Fibroblast of peridontal ligament (primary cell): ENCODE data around the gene SYMPK.

Source experiments
- DNase-seq: peaks from one replicate; pipeline ENCODE4 v3.0.0-alpha.2; 2010; ENCODE audit errors: extremely low read depth

SYMPK gene

GRCh38 chr19:45825263-45825605, 37.7 kb downstream of the SYMPK start:
- no peak for DNase-seq

- DNase-seq = no peak
These were observed 38.2 kb downstream of the SYMPK start for GRCh38 chr19:45824531-45825262.

DNA sequence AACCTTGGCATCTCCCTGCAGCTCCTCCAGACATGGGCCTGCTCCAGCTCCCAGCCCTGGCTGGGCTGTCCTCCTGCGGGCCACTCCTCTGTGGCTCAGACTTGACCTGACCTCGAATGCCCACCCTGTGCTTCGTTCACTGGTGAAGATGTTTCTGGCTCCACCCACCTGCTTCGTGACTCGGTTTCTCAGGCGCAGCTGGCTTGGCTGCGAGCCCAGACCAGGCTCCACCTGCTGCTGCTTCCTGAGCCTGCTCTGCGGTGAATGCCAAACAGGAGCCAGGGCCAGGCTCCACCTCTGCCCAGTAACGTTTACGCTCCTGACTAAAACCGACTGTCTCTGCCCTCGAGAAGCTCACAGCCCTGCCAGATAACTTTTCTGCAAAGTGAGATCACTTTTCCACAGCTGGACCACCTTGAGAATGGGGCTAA, 38.9 kb downstream of the SYMPK start:
- no peak for DNase-seq

- no peak for DNase-seq
These were observed 39.8 kb downstream of the SYMPK start for GRCh38 chr19:45823182-45823581.

- DNase-seq = no peak
These were observed 40.2 kb downstream of the SYMPK start for GRCh38 chr19:45822716-45823115.

- DNase-seq = no peak
These were observed 41.4 kb downstream of the SYMPK start for GRCh38 chr19:45821570-45821969.

GRCh38 chr19:45821103-45821521, 41.8 kb downstream of the SYMPK start:
- DNase-seq = no peak

- no peak for DNase-seq
These were observed 42.4 kb downstream of the SYMPK start for GRCh38 chr19:45820413-45821102.

DNA sequence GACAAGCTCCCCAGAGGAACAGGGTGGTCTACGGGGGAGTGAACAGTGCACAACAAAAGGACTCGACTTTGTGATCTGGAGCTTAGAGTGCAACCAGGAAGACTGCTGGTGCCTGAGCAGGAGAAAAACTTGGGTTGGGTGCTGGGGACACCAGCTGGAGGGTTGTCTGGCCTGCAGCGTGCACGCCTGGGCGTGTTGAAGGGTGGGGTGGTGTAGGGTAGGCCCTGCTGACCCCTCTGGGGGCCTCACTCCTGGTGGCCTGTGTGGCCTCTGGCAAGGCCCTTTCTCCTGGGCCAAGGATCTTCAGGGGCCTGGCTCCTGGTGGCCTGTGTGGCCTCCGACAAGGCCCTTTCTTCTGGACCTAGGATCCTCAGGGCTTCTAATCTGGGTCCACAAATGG, 43.2 kb downstream of the SYMPK start:
- DNase-seq = no peak

- DNase-seq = no peak
These were observed 45.1 kb downstream of the SYMPK start for GRCh38 chr19:45817725-45818301.

GRCh38 chr19:45817010-45817724, 45.8 kb downstream of the SYMPK start:
- DNase-seq = peak; percentile 94

DNA sequence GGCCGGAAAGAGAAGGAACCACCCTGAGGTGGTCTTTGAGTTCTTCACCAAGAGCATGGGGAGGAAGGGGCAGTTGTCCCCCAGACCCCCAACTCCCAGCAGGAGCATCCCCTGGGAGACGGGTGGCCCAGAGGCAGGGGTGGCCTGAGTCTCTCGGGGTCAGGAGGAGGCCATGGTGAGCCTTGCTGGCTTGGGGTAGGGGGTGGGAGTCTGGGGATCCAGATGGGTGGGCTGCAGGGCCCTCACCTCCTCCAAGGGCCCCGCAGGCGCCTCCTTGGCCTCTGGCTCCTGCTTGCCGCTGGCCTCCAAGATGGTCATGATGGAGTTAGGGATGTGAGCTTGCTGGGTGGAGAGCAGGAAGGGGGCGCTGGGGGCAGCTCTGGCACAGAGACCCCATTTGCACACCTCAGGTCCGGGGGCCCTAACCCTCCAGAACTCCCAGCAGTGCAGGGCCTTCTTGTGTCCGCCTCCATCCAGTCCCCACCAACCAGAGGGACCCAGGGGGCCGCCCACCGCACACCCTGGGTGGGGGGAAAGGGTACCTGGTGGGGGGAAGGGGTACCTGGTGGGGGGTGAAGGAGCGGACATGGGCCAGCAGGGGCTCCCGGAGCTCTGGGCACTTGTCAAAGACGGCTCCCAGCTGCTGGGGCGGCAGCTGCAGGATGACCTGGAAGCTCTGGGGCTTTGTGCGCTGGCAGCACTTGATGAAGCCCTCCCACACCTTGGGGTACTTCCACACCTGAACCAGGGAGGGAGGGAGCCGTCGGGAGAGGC, 46.5 kb downstream of the SYMPK start:
- no peak for DNase-seq

GRCh38 chr19:45815481-45816216, 47.3 kb downstream of the SYMPK start:
- no peak for DNase-seq

GRCh38 chr19:45814851-45815480, 48.0 kb downstream of the SYMPK start, which contains the start of gene RSPH6A:
TSS of gene RSPH6A (minus strand) at chr19:45815308. CDS start at chr19:45815176, 132 bp downstream.
- no peak for DNase-seq

DNA sequence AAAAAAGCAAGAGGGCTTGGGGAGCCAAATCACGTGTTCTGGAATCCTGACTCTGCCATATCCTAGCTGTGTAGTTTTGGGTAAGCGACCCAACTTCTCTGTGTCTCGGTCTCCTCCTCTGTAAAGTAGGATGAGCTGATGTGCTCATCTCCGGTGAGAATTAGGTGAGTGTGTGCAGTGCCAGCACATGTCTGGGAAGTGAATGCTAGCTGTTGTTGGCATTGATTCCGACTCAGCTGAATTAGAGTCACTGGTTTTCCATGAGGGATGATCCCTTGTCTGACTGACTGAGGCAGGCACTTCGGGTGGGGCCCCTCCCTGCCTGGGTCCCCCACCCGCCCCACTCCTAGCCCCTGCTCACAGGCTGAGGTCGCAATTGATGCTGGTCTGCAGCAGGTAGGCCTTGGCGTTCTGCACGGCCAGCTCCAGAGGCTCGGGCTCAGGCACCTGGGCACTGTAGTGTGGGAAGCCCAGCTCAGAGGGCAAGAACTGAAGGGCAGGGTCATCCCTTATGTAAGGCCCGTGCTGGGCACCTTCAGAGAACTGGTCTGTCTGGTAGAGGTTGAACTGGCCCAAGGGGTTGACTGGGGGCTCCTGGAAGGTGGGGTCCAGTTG, 48.7 kb downstream of the SYMPK start:
- DNase-seq = no peak

GRCh38 chr19:45812297-45812696, 50.6 kb downstream of the SYMPK start:
- DNase-seq = no peak

GRCh38 chr19:45809643-45810159, 53.2 kb downstream of the SYMPK start:
- peak; percentile 81 for DNase-seq

DNA sequence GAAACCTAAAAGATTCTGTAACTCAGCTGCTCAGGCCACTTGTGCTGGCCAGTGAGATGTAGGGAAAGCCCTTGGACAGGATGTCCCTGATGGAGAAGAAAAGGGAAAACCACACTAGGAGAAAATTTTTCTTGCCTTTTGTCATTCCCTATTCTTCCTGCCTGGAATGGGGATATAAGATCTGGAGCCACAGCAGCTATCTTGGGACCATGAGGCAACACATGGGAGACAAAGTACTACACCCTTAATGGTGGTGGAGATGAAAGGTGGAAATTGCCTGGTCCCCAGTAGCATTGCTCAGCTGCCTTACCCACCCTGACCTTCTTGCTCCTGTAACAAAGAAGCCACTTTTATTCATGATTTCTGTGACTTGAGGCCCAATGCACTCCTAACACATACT, 57.2 kb downstream of the SYMPK start:
- DNase-seq = no peak

DNA sequence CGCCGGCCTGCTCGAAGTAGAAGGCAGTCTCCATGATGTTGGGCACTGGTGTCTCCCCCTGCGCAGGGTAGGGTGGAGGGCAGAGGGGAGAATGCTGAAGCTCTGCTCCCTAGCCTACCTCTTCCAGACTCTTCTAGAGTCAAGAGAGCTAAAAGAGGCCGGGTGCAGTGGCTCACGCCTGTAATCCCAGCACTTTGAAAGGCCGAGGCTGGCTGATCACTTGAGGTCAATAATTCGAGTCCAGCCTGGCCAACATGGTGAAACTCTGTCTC, 58.1 kb downstream of the SYMPK start:
- no peak for DNase-seq
